Mucosa of descending colon (tissue), 3 donors: Measurements from ENCODE around the gene COL8A2. TPM values are rescaled to one million over a fixed set of nuclear protein-coding genes. Genes with fewer than 3 reads are reported as not detected.

Source experiments
- ATAC-seq: fragments of 200-7000 bp; cut with Tn5 transposase; one replicate; pipeline ENCODE4 v1.9.1; 2020; ENCODE audit warnings: mild to moderate bottlenecking, moderate library complexity
- DNase-seq, 3 donors: peaks; one replicate each; pipeline ENCODE4 v3.0.0-alpha.2; 2020
- H3K36me3 ChIP-seq: fragments of 200-600 bp; one replicate; pipeline ENCODE4 v1.8.0; 2021; ENCODE audit warnings: low read depth, mild to moderate bottlenecking
- H3K4me1 ChIP-seq: fragments of 200-600 bp; one replicate; pipeline ENCODE4 v1.8.0; 2021; ENCODE audit warnings: low read depth, mild to moderate bottlenecking
- H3K4me3 ChIP-seq: fragments of 200-600 bp; one replicate; pipeline ENCODE4 v1.8.0; 2021; ENCODE audit warnings: mild to moderate bottlenecking
- H3K9me3 ChIP-seq: fragments of 200-600 bp; one replicate; pipeline ENCODE4 v1.8.0; 2021; ENCODE audit warnings: mild to moderate bottlenecking
- CTCF ChIP-seq: fragments of 200-600 bp; IDR thresholded peaks from one replicate; pipeline ENCODE4 v1.8.0; 2022; ENCODE audit warnings: antibody characterized with exemption, mild to moderate bottlenecking
- intact Hi-C, 2 donors: fragments of 100-400 bp; cut with DNase I in 1 of 2; cut with micrococcal nuclease in 1 of 2; formaldehyde crosslinking; loops; one replicate each; pipeline versions ENCODE4 v1.11.0 to v1.11.1; 2022; cut with DNase I, micrococcal nuclease
- total RNA-seq, 3 donors: library from RNA; stranded (reverse); fragmentation: NEBNext Ultra II Directional in 2 of 3; extraction: Animal tissue kit (Norgen Biotek cat#: 25700) in 2 of 3; gene quantifications; one replicate each; pipeline versions ENCODE4 v1.2.1 to v1.2.4, GENCODE V29; 2021 to 2023
- donor health status: DM: no; HTN: no; CAD: no; lungs with moderate emphysema.
- donor health status: DM: no; HTN: no; CAD: no.
- donor health status: DM: no; HTN: yes; CAD: no.

Gene COL8A2
- total RNA-seq, 3 donors from 2014 or later, result 0.58 to 4.5 (median 1.5) TPM

DNA sequence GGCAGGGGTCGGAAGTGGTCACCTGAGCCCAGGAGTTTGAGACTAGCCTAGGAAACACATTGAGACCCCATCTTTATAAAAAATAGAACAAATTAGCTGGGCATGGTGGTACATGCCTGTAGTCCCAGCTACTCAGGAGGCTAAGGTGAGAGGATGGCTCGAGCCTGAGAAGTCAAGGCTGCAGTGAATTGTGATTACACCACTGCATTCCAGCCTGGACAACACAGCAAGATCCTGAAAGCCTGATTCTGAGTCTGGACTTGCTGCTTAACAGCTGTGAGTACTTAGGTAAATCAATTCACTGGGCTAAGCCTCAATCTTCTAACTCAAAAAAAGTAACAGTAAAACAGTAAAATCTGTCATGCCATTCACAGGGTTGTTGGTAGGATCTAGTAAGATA lies 19.4 kb upstream of the COL8A2 start:
- intact Hi-C loops, result loop anchor here in 1 of 2 donors (10.0 kb wide), 1 partner anchor 50 kb away; no protein-coding TSS in a partner anchor
- DNase-seq, result no peak

GRCh38 chr1:36143424-36143823 lies 18.4 kb upstream of the COL8A2 start:
- peaks cover 4% of the 10 kb centered on the region for H3K36me3 ChIP-seq
- no peak overlapping the region for H3K4me3 ChIP-seq
- ATAC-seq, result no peak
- TF ChIP-seq CTCF, result no peak
- no peaks in the 10 kb centered on the region for H3K9me3 ChIP-seq
- H3K4me1 ChIP-seq, result peaks cover 9% of the 10 kb centered on the region
- no peak for DNase-seq
- intact Hi-C loops, result loop anchor here in 1 of 2 donors (10.0 kb wide), 1 partner anchor 49 kb away; no protein-coding TSS in a partner anchor

More for the DNA sequence above, 19.4 kb upstream of the COL8A2 start:
- Histone ChIP-seq H3K9me3 (no peaks in the 10 kb centered on the region), H3K4me3 (no peak overlapping the region), H3K4me1 (peaks cover 13% of the 10 kb centered on the region), H3K36me3 (no peaks in the 10 kb centered on the region)
- no peak for TF ChIP-seq CTCF
- ATAC-seq, result no peak

DNA sequence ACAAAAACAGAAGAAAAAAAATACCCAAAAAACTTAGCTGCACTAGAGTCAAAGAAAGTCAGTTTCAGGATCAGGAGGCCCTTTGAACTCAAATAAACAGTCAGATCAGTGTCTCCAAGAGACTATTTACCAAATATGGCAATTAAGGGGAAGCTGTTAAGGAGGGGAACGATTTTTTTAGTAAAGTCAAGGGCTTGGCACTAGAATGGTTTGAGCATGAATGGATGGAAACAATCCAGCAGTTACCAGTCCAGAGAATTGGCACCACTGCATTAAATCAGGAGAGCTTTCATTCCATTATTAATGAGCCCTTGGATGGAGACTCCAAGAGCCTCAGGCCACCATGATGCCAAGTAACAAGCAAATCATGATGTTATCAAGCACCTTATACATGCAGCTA lies 17.1 kb upstream of the COL8A2 start:
- no peak for TF ChIP-seq CTCF
- intact Hi-C loops, result loop anchor here in 1 of 2 donors (10.0 kb wide), 1 partner anchor 47 kb away; no protein-coding TSS in a partner anchor
- Histone ChIP-seq H3K4me3 (no peak overlapping the region), H3K4me1 (no peaks in the 10 kb centered on the region), H3K36me3 (peaks cover 10% of the 10 kb centered on the region), H3K9me3 (no peaks in the 10 kb centered on the region)
- ATAC-seq, result no peak
- DNase-seq, result no peak

DNA sequence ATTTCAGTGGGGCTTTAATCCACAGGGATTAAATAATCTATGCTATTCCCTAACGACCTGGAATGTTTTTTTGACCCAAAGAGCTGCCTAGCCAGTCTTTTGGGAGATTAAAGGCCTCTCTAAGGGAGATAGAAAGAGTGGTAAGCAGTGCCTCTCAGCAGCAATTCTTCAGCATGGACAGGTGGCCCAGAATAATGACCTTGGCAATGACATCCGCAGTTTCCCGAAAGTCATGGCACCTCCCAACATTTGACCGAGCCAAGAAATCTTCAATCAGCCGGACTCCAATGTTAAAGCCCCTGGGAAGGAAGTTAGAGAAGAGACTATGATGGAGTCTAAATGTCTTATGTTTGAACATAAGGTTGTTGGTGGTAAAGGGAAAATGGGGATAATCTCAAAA lies 14.5 kb upstream of the COL8A2 start:
- H3K4me3 ChIP-seq, result no peak overlapping the region
- H3K4me1 ChIP-seq, result no peaks in the 10 kb centered on the region
- TF ChIP-seq CTCF, result no peak
- peaks cover 10% of the 10 kb centered on the region for H3K36me3 ChIP-seq
- intact Hi-C loops, result no loop called here
- DNase-seq, result no peak
- ATAC-seq, result no peak
- H3K9me3 ChIP-seq, result no peaks in the 10 kb centered on the region

DNA sequence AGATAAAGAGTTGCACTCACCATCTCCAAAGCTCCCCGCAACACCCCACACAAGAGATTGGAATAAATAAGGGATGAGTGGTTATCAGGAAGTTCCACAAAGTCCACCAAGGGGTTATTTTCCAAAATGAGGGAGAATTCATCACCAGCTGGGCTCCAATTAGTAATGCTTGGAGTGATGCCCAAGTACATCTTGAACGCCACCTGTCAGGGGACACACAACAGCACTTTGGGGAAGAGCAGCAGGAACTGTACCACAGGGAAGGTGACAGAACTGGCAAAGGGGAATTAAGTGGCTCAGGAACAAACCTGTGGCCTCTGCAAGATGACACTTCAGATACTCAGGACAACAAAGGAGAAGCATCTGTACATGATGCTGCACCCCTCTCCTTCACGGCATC lies 12.8 kb upstream of the COL8A2 start:
- Histone ChIP-seq H3K36me3 (peaks cover 10% of the 10 kb centered on the region), H3K9me3 (no peaks in the 10 kb centered on the region), H3K4me1 (peaks cover 9% of the 10 kb centered on the region), H3K4me3 (no peak overlapping the region)
- TF ChIP-seq CTCF, result no peak
- DNase-seq, result no peak
- no peak for ATAC-seq
- intact Hi-C loops, result no loop called here

DNA sequence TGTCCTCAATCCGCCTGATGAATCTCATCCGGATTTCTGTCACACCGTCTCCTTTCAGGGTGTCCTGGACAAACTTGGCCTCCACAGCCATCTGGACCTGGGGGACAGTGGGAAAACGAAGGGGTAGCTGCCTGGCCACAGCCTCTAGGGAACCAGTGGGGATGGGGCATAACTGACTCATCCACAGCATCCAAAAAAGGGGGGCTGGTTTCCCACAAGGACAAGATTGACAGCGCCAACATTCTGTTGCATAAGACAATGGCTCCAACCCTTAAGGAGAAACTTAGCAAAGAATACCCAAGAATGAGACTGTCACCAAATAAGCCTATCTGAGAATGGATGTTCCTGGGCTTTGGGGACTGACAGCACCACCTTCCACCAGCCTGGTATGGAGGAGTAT lies 12.2 kb upstream of the COL8A2 start:
- Histone ChIP-seq H3K36me3 (peaks cover 10% of the 10 kb centered on the region), H3K4me1 (peaks cover 9% of the 10 kb centered on the region), H3K4me3 (no peak overlapping the region), H3K9me3 (no peaks in the 10 kb centered on the region)
- no peak for ATAC-seq
- no peak for TF ChIP-seq CTCF
- DNase-seq, result no peak
- intact Hi-C loops, result no loop called here
